MM.1S (cell line): ENCODE data around the gene TRIL.

Experiments
- DNase-seq: peaks from one replicate; pipeline ENCODE4 v3.0.0-alpha.2; 2015
- H2AFZ ChIP-seq: fragments of 300-600 bp; sonication (generic); 2 replicates; pipeline ENCODE4 v1.6.0; 2016; ENCODE audit warnings: antibody characterized with exemption, low read length
- H3F3A ChIP-seq: fragments of 300-600 bp; sonication (generic); 2 replicates; pipeline ENCODE4 v1.6.1; 2016; ENCODE audit warnings: mild to moderate bottlenecking, antibody characterized with exemption, low read length, moderate library complexity, mixed read lengths; ENCODE audit not compliant: insufficient read depth
- H3K27ac ChIP-seq: fragments of 300-600 bp; sonication (generic); 2 replicates; pipeline ENCODE4 v1.5.1; 2016; ENCODE audit warnings: mild to moderate bottlenecking, low read length
- H3K27me3 ChIP-seq: fragments of 300-600 bp; sonication (generic); replicated peaks from 2 replicates; pipeline ENCODE4 v1.6.0; 2016; ENCODE audit warnings: low read length; ENCODE audit not compliant: insufficient read depth
- H3K36me3 ChIP-seq: fragments of 300-600 bp; sonication (generic); replicated peaks from 2 replicates; pipeline ENCODE4 v1.6.1; 2016; ENCODE audit warnings: mild to moderate bottlenecking, low read length, mixed read lengths; ENCODE audit not compliant: insufficient read depth
- H3K4me1 ChIP-seq: fragments of 300-600 bp; sonication (generic); 2 replicates; pipeline ENCODE4 v1.6.1; 2016; ENCODE audit warnings: low read length, mixed read lengths
- H3K4me2 ChIP-seq: fragments of 300-600 bp; sonication (generic); 2 replicates; pipeline ENCODE4 v1.6.0; 2016; ENCODE audit warnings: low read depth, low read length
- H3K4me3 ChIP-seq: fragments of 300-600 bp; sonication (generic); 2 replicates; pipeline ENCODE4 v1.5.1; 2016; ENCODE audit warnings: low read length, mixed read lengths
- H3K79me2 ChIP-seq: fragments of 300-600 bp; sonication (generic); 2 replicates; pipeline ENCODE4 v1.6.1; 2016; ENCODE audit warnings: mixed run types, low read length, mixed read lengths
- H3K9ac ChIP-seq: fragments of 300-600 bp; sonication (generic); 2 replicates; pipeline ENCODE4 v1.6.1; 2016; ENCODE audit warnings: low read length, mixed read lengths
- H3K9me2 ChIP-seq: fragments of 300-600 bp; sonication (generic); replicated peaks from 2 replicates; pipeline ENCODE4 v1.6.1; 2016; ENCODE audit warnings: mild to moderate bottlenecking, low read length, mixed read lengths; ENCODE audit not compliant: insufficient read depth
- H3K9me3 ChIP-seq: fragments of 300-600 bp; sonication (generic); replicated peaks from 2 replicates; pipeline ENCODE4 v1.6.1; 2016; ENCODE audit warnings: mild to moderate bottlenecking, low read length, mixed read lengths; ENCODE audit not compliant: insufficient read depth
- H4K20me1 ChIP-seq: fragments of 300-600 bp; sonication (generic); 2 replicates; pipeline ENCODE4 v1.6.1; 2016; ENCODE audit warnings: mild to moderate bottlenecking, low read length, moderate library complexity, mixed read lengths; ENCODE audit not compliant: insufficient read depth
- EZH2 ChIP-seq: fragments of 300-600 bp; sonication (generic); optimal IDR thresholded peaks from 2 replicates; pipeline ENCODE3; 2017; ENCODE audit warnings: low read depth, mild to moderate bottlenecking, antibody characterized with exemption, low read length, mixed read lengths
- EZH2phosphoT487 ChIP-seq: fragments of 300-600 bp; sonication (generic); IDR thresholded peaks from 2 replicates; pipeline ENCODE4 v1.6.1; 2018; ENCODE audit warnings: antibody characterized with exemption, low read length
- TF ChIP-seq, protein P1 (sequence below): fragments of 300-600 bp; sonication (generic); IDR thresholded peaks from 2 replicates; pipeline ENCODE4 v1.5.1; 2016; ENCODE audit warnings: antibody characterized with exemption, low read length, mixed read lengths

The TRIL gene

DNA sequence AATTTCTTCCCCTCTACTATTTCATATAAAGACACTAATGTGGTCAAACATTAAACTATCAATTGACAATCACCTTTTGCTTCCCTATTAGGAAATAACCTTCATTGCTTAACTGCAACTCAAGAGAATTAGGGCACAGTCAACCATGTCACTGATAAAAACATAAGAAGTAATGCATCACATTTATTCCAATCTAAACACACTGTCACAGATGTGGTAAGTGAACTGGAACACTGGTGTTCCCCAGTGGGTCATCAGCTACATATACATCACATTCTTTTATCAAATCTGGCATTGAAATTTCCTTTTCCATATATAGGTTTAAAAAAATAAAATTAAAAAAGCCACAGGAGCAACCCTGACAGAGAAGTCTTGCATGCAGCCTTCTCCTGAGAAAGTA, 3.7 kb downstream of the TRIL start:
- Histone ChIP-seq H3K4me3 (no peak overlapping the region), H3K4me2 (no peak overlapping the region), H3K27ac (no peak overlapping the region), H3K79me2 (no peaks in the 10 kb centered on the region), H3K9me2 (no peaks in the 10 kb centered on the region), H3K4me1 (peaks cover 24% of the 10 kb centered on the region), H3K9me3 (no peaks in the 10 kb centered on the region), H2AFZ (no peak overlapping the region), H3K36me3 (no peaks in the 10 kb centered on the region), H3K9ac (no peak overlapping the region), H4K20me1 (no peaks in the 10 kb centered on the region), H3F3A (peaks cover 13% of the 10 kb centered on the region; the same call in 1 of the 2 replicates), H3K27me3 (no peaks in the 10 kb centered on the region)
- DNase-seq: no peak
- TF ChIP-seq EZH2phosphoT487 (no peak), EZH2 (no peak)
- TF ChIP-seq, protein P1, sequence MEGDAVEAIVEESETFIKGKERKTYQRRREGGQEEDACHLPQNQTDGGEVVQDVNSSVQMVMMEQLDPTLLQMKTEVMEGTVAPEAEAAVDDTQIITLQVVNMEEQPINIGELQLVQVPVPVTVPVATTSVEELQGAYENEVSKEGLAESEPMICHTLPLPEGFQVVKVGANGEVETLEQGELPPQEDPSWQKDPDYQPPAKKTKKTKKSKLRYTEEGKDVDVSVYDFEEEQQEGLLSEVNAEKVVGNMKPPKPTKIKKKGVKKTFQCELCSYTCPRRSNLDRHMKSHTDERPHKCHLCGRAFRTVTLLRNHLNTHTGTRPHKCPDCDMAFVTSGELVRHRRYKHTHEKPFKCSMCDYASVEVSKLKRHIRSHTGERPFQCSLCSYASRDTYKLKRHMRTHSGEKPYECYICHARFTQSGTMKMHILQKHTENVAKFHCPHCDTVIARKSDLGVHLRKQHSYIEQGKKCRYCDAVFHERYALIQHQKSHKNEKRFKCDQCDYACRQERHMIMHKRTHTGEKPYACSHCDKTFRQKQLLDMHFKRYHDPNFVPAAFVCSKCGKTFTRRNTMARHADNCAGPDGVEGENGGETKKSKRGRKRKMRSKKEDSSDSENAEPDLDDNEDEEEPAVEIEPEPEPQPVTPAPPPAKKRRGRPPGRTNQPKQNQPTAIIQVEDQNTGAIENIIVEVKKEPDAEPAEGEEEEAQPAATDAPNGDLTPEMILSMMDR: no peak

DNA sequence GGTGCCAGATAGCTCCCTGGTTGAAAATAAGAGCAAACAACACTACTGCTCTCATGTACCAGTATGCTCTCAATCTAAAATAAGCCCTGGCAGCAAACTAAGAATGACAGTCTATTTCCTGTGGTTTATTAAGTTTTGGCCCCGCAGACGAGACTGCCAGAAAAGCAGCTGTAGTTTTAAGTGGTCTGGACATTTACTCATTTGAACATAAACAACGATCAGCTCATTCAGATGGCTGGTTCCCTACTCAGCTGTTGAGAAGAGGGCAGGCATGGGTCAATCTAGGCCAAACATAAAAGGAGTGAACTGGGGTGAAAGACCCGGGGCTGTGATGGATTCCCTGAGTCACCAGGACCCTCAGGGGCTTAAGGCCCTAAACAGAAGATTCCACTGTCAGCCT, 4.5 kb downstream of the TRIL start:
- Histone ChIP-seq H4K20me1 (no peaks in the 10 kb centered on the region), H3K4me2 (peak overlapping the region; percentile 53), H3K27ac (peak overlapping the region; percentile 74; the same call in 1 of the 2 replicates), H3K4me1 (peaks cover 24% of the 10 kb centered on the region), H3K9ac (no peak overlapping the region), H3K9me2 (no peaks in the 10 kb centered on the region), H3K9me3 (no peaks in the 10 kb centered on the region), H3K4me3 (no peak overlapping the region), H2AFZ (peak overlapping the region; percentile 49; the same call in 1 of the 2 replicates), H3K36me3 (no peaks in the 10 kb centered on the region), H3F3A (peaks cover 13% of the 10 kb centered on the region; the same call in 1 of the 2 replicates), H3K27me3 (no peaks in the 10 kb centered on the region), H3K79me2 (no peaks in the 10 kb centered on the region)
- peak; percentile 80 for DNase-seq
- TF ChIP-seq EZH2phosphoT487: no peak
- no peak for TF ChIP-seq EZH2
- TF ChIP-seq, protein P1: no peak

DNA sequence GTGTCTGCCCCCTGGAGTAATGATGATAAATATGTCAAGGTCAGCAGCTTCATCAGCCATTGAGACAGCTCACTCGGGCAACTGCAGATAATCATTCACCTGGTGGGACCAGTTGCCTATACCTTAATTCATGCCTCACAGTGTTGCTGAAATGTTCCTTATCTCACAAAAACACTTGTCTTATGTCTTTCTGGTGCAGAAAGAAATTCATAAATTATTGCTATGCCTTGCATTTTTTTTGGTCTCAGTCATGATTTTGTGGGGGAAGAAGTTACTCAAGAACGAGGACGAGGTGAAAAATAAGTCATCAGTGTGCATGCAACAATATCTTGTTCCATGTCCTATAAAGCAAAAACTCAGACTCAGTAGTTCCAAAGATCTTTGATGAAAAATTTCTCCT, 16.0 kb downstream of the TRIL start:
- Histone ChIP-seq H3K4me2 (no peak overlapping the region), H3F3A (no peaks in the 10 kb centered on the region), H3K9me2 (no peaks in the 10 kb centered on the region; the same call in 1 of the 2 replicates), H3K27me3 (no peaks in the 10 kb centered on the region), H3K9me3 (no peaks in the 10 kb centered on the region), H3K4me1 (no peaks in the 10 kb centered on the region), H4K20me1 (no peaks in the 10 kb centered on the region), H3K27ac (no peak overlapping the region), H3K36me3 (no peaks in the 10 kb centered on the region), H2AFZ (no peak overlapping the region), H3K9ac (no peak overlapping the region), H3K4me3 (no peak overlapping the region), H3K79me2 (no peaks in the 10 kb centered on the region)
- TF ChIP-seq EZH2phosphoT487 (no peak), EZH2 (no peak)
- TF ChIP-seq, protein P1: no peak
- DNase-seq: no peak
